Stimulated activated CD4-positive, alpha-beta T cell treated with anti-CD3 and anti-CD28 coated beads, Interleukin-15, amount 100 ng/mL, for 1 hour (primary cell): ENCODE results near the gene CIBAR2.

Experiments
- DNase-seq, 2 donors: peaks; one replicate each; pipeline ENCODE4 v3.0.0-alpha.2; 2020; ENCODE audit warnings: low read depth in 1 of 2, low spot score in 1 of 2

Gene CIBAR2

DNA sequence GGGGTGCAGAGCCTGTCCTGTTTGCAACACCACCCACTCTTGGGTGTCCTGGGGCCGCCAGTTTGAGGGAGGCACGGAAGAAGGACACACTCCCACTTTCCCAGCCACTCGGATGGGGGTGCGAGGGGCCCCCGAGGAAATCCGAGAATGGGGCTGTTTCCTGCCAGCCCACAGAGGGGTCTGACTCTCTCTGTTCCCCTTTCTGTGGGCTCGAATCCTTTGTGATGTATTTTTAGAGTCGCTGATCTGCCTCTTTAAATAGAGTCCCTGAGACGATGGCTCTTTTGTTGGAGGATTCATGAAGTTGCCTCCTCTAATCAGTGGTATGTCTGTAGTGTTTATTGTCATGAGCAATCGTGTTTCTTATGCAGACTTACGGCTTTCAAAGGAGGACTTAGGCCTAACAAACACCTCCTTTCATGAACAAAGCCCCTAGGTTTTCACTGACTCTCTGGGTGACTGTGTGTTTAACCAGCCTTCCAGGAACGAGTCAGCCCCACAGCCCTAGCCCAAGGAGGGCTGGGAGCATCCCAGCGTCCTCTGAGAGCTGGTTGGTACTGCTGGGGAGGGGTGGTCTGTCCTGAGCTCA, 29.1 kb downstream of the CIBAR2 start:
- no peak for DNase-seq

DNA sequence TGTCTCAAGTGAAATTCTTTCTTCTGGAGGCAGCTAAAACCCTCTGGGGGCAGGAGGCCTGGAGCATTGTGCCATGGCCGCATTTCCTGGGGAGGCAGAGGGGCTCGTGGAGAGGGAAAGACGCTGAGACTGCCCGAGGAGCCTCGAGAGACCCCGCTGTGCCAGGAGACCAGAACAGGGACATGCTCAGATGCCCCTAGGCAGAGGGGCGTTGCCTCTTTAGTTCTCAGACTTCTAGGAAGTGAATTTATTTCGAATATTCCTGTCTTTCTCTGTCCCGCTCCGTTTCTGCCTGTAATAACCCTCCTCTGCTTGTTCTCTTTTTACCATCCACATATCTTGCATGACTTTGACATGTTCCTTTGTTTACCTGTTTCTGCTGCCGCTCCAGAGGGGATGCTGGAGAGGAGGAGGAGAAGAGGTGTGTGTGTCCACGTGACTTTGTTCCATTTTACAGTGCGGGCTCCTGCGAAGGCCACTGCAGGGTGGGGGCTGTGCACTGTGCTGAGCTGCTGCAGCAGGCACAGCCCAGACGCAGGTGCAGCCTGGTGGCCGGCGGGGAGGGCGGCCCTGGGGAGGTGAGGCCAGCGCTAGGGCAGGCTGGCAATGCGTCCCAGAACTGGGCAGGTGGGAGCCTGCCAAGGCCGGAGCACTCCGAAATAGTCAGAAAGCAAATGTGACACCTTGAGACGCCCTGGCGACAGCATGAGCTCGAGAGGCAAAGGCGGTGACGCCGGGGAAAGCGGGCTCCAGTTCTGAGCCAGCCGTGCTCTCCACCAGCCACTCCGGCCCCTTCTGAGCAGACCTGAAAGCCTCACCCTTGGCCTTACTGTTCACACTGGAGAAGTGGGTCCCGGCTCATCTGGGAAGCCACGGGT, 29.9 kb downstream of the CIBAR2 start:
- DNase-seq = no peak

GRCh38 chr16:85081765-85082164, 30.5 kb downstream of the CIBAR2 start:
- DNase-seq = no peak

DNA sequence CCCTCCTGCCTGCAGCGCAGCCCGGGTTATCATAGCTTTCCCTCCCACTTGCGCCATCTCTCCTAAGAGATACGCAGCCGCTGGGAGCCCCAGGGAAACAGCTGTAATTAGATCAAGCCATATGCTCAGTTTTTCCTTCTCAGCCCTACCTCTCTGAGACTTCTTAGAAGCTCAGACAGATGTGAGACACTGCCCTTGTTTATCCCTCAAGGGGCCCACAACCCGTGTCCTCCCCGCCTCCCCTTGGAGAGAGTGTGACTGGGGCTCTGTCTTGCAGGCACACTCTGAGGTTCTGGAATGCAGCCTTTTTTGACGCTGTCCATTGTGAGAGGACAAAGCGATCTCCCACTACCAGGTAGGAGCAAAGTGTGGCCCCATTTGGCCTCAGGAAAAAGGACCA, 31.2 kb downstream of the CIBAR2 start:
- no peak for DNase-seq

GRCh38 chr16:85079785-85080570, 32.3 kb downstream of the CIBAR2 start:
- no peak for DNase-seq

- no peak for DNase-seq
Observed at GRCh38 chr16:85078952-85079351, 33.3 kb downstream of the CIBAR2 start.

DNA sequence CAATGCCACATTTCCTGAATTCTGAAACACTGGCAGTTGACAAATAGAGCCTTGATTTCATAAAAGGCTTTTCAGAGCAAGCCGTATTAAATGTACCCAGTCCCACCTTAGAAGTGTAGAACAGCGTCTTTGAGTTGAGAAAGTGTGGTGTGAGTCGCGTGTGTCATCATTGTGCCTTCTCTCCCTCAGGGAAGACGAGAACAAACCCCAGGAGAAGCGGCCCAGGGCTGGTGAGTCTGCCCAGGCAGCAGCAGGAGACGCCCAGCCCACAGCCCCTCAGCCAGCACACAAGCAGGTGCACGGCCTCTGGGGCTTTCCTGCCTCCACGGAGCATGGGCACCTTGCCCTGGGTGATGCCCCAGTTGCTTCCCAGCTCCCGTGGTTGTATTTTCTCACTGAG, 34.0 kb downstream of the CIBAR2 start:
- no peak for DNase-seq

DNA sequence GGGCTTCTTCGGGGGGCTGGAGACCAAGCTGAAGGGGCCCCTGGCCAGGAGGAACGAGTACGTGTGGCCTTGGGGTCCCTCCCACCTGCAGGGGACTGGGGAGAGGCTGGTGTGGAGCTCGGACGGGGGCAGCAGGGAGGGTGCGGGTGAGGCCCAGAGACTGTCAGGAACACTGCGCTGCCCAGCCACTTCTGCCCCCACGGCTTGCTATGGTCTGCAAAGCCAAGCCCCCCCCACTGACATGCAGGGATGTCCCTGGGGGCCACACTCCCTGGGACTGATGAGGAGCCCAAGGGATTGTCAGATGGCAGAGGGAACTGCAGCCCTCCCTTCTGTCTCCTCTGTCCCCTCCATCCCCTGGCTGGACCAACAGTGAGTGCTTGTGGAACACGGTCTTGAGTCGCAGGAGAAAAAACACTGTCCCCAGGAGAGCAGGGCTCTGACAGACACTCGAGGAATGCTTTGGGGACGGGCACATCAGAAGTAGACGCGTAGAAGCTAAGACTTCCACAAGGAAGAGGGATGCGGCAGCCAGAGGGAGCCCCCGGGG, 34.6 kb downstream of the CIBAR2 start:
- DNase-seq = no peak

- no peak for DNase-seq
Observed at GRCh38 chr16:85077039-85077438, 35.2 kb downstream of the CIBAR2 start.

DNA sequence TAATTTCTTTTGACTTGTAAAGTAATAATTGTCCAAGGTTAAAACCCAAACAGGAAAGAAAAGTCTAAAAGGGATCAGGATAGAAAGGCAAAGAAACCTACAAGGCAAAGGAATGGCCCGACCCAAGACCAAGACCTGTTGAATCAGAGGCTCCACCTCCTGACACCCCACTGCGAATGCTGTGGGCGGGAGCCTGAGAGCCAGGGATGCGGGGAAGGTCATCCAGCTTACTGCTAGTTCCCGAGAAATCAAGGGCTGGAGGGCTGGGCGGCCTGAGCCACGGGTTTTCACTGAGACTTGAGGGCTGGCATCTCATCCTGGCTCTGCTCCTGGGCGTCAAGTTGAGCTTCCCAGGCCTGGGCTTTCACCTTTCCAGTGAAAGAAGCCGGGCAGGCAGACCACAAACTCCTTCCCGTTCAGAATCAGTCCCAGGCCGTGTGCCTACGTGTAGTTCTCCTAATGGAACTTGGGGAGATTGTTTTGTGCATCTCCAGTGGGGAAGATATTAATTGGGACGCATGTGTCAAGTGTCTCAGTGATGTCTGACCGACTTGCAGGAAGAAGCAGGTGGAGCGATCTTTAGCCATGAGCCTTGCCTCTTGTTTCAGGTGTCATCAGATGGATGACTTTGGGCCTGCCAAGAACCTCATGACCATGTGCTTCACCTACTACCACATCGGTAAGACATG, 36.9 kb downstream of the CIBAR2 start:
- DNase-seq = no peak

DNA sequence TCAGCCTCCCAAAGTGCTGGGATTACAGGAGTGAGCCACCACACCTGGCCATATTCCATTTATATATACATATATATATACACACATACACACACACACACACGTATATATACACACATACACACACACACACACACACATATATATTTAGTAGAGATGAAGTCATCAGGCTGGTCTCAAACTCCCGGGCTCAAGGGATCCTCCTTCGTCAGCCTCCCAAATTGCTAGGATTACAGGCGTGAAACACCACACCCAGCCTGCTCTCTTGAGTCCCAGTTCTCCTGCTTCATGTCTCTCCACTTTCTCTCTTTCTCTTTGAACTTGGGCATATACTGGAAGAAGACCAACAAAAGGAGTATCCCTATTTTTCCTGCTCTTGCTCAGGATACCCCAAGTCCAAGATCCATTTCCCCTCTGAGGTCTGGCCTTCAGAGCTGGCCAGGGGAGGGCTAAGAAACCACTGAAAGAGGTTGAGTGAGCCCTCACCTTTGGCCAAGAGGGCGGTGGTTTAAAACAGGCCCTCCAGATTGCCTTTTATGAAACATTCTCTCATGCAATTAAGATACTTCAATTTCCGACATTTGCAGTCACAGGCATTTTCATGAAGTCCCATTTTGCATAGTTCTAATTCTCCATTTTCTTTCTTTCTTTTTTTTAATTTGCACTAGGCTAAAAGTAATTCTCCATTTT, 37.9 kb downstream of the CIBAR2 start:
- DNase-seq = no peak

GRCh38 chr16:85072947-85073346, 39.3 kb downstream of the CIBAR2 start:
- no peak for DNase-seq

DNA sequence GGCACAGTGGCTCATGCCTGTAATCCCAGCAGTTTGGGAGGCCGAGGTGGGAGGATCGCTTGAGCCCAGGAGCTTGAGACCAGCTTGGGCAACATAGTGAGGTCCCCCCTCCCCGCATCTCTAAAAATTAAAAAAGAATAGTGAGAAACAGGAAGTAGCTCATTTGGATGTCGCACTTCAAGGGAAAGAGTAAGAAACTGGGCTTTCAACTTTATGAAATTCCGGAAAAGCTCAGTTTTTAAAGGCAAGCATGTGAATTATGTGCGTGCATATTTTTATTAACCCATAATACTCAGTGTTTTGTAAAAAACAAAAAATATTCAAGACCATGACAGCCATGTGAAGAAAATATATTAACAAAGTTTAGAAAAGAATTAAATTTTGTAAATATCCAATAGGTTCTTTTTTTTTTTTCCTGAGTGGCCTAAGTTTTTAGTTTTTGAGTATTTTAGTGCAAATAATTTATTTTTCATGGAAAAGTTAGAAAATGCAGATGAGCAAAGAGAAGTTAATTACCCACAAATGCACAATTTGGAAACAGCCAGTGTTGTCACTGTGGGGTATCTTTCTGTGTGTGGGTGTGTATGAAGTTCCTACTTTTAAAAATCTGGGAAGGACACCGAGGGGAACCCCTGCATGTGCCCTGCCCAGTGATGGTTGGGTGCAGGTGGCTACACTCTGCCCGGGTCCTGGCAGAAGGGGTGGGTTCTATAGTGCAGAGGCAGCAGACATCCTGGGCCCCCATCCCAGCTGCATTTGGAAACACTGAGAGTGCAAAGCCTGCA, 40.0 kb downstream of the CIBAR2 start:
- no peak for DNase-seq

DNA sequence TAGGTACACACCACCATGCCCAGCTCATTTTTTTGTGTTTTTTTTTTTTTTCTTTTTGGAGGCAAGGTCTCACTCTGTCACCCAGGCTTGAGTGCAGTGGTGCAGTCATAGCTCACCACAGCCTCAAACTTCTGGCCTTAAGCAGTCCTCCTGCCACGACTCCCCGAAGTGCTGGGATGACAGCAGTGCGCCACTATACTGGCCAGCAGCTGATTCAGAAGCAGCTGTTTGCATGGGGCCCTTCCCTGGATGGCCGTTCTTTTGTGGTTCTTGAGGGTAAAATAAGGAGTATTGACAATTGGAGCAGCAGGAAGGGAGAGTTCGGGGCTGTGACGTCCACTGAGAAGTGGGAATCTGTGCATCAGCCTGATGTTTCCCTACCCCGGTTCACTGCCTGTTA, 43.1 kb downstream of the CIBAR2 start:
- DNase-seq = no peak

GRCh38 chr16:85068746-85069145, 43.5 kb downstream of the CIBAR2 start:
- DNase-seq = no peak

GRCh38 chr16:85067426-85067825, 44.8 kb downstream of the CIBAR2 start:
- no peak for DNase-seq

- DNase-seq = no peak
Observed at GRCh38 chr16:85067024-85067423, 45.2 kb downstream of the CIBAR2 start.

GRCh38 chr16:85066346-85066885, 45.9 kb downstream of the CIBAR2 start:
- DNase-seq = no peak

DNA sequence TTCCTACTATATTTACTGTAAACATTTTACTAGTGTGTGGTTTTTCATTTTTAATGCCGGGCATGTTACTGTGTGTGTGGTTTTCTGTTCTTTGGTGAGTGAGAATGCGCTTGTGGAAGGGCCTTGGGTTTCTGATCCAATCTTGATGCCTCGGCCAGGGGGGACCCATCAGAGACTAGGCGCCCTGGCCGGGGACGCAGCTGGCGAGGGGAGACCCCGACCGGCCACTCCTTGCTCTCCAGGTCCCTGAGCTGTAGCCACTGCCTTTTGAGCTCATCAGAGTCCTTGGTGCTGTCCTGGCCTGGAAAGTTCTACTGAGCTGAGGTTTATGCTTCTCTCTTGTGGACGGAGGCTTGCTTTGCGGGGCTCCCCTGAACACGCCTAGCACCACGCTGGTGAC, 47.2 kb downstream of the CIBAR2 start:
- no peak for DNase-seq
